Ammon's horn (tissue), 1 donor: Measurements from ENCODE around the gene MARCHF9.

ENCODE experiments used
- DNase-seq: peaks from one replicate; pipeline ENCODE4 v3.0.0-alpha.2; 2016; ENCODE audit warnings: low spot score

MARCHF9 gene

DNA sequence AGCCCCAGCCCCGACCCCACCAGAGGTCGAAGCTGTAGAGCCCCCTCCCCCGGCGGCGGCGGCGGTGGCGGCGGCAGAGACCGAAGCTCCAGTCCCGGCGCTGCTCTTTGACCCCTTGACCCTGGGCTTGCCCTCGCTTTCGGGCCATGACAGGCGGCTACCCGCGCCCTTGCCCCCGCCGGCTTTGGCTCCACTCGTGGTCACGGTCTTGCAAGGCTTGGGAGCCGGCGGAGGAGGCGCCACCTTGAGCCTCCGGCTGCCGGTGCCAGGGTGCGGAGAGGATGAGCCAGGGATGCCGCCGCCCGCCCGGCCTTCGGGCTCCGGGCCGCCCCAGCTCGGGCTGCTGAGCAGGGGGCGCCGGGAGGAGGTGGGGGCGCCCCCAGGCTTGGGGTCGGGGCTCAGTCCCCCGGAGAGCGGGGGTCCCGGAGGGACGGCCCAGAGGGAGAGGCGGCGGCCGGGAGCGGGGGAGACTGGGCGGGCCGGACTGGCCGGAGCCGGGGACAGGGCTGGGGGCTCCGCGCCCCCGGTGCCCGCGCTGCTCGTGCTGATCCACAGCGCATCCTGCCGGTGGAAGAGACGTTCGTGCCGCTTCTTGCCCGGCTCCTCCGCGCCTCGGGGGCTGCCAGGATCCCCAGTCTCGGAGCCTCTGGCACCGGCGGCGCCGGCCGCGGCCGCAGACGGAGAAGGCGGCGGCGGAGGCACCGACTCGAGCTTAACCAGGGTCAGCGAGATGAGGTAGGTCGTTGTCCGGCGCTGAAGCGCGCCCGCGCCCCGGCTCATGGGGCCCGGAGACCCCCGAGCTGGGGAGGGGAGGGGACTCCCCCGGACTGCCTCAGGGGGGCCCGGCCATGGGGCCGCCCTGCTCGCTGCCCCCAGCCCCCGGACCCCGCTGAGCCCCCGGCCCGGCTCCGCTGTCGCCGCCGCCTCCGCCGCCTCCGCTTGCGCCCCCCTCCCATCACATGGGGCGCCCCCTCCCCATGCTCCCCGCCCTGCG lies 17.1 kb upstream of the MARCHF9 start:
- DNase-seq = no peak

DNA sequence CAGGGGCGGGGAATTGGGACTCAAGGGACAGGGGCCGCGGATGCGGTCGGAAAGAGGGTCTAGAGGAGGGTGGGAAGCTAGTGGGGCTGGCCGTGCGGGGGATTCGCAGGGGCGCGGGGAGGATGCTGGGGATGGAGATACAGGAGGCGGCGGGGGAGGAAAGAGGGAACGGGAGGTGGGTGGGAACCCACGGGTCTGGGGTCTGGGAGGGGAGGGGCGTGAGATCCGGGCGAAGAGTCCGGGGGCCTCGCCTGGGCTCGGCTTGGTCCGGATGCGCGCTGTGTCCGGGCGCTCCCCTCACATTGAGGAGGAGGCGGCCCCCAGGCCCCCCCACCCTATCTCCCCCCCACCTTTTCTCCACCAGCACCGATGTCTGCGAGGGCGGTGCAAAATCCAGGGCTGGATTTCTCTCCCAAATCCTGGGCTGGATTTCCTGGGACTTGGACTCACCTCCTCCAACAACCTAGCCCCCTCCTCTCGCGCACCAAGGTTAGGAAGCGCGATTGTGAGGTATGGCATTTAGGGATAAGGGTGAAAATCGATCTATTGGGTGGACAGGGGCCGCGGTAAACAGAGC lies 16.2 kb upstream of the MARCHF9 start, which contains the start of gene AGAP2:
TSS of gene AGAP2 (minus strand) at position 82 of the 577 bp plus-strand sequence. CDS start 496 bp downstream, outside the sequence.
- peak; percentile 56 for DNase-seq

DNA sequence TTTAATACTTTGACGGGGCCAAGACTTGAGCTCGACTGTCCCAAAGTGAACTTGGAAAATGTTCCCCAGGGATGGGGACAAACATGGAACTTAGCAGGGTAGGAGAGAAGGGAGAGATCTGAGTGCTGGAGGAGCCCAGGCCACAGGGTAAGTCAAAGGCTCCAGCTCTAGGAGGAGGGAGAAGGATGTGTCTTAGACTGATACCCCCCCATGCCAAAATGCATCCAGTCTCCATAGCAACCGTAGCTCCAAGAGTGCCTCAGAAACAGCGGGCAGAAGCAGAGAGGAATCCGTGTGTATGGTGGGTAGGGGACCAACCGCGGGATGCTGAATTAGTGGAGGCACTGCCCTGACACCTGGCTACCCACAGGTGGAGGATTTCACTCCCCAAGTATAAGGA lies 15.5 kb upstream of the MARCHF9 start:
- DNase-seq = no peak

DNA sequence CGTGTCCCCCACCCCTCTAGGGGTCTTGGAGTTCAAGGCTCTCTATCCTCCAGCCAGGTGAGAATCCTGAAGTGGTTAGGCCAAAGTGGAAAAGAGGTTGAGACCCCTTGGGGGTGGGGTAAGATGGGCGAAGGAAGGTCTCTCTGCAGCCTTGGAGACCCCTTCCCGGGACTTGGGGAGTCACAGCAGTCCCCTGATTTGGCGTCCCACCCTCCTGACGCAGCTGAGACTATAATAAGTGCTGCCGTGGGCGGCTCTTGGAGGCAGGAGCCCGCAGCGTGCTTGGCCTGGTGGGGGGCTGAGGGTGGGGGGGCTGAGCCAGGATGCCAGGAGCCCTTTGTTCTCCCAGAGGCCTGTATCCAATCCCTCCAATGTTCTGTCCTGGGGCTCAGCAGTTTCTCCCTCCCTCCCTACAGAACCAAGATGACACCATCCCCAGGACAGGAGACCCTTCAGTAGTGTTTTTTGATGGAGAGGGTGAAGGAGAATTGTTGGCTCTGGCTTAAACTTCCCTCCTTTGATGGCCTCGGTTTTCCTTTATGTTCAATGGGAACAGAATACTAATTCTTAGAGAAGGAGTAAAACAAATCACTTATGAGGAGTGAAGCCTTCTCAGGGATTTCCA lies 14.9 kb upstream of the MARCHF9 start:
- no peak for DNase-seq

DNA sequence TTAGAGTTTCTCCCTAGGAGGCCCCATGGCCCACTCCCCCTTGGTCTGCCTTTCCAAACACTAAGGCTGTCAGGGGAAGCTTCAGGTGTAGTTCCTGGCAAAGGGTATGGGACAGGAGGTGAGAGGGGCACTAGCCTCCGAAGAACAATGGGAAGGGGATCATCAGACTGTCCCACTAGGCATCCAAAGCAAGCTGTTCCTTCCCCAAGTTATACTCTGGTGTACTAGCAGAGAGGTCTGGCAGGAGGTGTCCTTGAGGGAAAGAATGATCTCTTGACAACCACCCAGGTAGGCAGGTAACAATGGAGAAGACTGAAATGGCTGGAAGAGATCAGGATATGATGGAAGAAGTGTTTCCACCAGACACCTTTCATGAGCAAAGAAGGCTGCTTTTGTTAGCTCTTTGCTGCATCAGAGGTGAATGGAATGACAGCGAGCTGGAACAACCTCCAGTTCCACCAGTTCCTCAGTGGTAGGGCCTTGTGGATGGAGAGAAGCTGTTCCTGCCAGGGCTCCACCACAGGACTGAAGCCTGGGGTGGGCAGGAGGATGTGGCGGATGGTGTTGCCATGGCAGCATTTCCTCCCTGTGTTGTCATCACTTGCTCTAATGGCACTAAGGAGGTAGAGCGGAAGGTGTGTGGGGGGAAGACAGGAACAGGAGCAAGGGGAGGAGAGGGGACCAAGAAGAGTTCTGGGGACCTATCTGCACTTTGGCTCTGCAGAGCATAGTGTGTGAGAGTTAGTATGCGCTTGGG lies 14.1 kb upstream of the MARCHF9 start:
- peak; percentile 73 for DNase-seq

DNA sequence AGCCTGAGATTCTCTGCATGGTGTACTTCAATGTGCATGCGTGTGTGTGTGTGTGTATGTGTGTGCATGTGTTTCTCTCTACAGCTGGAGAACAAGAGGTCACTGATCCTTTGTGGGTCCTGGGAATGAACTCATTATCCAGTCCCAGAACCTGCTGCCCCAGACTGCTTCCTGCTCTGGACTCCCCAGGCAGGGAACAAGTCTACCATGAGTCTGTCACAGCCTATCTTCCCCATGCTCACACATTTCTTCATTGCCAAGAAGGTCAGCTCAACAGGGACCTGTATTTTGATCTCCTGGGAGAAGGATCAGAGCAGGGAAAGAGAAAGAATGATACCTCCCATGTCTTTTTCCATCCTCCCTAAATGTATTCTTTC lies 13.5 kb upstream of the MARCHF9 start:
- DNase-seq = no peak

DNA sequence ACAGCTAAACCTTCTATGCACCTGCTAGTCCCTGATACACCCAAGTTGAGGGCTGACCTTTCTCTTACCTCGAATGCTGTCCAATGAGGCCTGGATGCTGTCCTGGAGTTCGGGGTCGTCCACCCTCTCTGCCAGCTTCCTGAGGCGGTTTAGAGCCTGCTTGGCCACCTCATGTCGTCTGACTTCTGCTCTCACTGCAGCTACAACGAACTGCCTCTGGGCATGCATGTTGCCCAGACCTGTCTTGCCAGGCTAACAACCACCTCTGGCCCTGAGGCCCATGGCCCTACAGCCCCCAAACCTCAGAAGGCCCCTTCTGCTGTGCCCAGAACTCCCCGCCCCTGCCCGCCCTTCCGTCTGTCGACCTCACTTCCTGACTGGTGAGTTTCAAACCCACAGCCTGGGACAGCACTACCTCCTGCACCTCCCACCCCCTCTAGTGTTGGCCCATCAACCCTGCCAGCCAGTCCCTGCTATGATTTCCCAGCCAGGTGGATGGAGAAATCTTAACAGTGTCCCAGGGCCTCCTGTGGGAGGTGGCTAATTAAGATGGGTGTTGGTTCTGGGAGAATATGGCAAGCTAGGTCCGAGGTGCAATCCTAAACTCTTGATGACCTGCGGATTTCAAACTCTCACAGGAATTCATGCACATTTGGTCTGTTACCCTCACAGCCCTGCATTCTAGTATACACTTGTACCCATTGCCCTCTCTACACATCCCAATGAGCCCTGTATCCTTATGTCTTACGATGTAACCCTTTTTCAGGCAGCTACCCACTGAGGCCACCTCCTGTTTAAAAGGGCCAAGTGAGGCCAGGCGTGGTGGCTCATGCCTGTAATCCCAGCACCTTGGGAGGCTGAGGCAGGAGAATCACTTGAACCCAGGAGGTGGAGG lies 12.8 kb upstream of the MARCHF9 start:
- no peak for DNase-seq

DNA sequence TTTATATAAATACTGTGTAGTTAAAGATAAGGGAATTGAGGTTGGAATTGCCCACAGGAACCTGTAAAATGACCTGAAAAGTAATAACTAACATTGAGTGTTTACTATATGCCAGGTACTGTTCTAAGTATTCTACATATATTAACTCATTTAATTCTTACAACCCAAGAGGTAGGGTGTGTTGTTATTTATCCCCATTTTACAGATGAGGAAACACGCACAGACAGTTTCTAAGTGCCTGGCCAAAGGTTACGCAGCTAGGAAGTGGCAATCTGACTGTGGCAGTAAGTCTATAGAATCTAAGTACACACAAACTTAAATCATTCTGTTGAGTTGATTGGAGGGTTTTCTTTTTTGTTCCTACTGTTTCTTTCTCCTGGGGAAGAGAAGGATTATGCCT lies 11.1 kb upstream of the MARCHF9 start:
- DNase-seq = no peak

DNA sequence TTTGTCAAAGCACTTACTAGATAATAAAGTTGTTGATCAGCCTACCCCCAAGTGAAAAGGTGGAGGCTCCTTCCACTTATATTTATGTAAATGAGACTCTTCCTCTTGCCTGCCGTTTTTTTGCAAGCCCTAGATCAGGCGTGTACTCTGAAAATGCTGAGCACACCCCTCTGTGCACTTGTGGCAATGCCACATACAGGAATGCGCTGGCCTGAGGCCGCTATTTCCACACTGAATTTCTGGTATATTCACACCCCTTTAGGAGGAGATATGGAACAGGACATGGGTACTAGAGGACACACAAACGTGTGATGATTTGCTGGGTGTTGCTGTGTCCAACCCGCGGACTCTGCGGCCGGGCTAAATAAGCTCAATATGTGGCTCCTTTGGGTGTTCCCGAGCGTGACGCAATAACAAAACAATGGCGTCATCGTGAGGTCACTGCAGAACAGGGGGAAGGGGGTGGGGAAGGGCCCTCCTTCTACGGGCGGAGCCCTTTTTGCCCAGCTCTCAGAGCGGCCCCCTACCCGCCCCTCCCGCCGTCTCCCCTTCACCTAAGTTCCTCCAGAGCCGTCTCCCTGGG lies 10.6 kb upstream of the MARCHF9 start:
- no peak for DNase-seq

DNA sequence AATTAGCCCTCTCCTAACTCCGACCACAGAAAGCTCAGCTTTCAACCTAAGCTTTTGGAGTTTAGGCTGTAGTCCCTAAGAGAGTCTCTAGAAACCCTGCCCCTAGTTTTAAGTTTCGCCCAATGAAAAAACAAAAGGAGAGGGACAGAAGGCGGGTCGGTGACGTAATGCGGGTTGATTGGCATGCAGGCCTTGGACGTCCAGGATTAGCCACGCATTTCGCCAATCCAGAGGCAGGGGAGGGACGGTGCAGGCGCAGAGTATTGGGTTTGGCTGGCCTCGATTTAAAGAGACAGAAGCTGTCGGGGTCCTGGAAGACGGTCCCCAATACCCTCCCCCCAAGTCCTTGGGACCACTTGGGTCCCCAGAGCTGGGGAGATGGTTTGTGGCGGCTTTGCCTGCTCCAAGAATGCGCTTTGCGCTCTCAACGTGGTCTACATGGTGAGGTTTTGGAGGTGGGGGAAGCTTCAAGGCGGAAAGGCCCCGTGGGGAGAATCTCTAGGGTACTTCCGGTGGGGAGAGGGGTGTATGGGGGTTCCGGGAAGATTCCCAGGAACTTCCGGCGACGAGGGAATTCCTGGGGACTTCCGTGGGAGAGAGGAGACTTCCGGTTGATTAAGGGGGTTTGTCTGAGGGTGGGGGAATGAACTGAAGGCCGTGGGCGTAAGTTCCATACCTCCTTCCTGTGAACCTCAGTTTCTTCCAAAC lies 10.0 kb upstream of the MARCHF9 start, which contains the start of gene TSPAN31:
TSS of gene TSPAN31 (plus strand) at position 263 of the 708 bp plus-strand sequence. CDS start at position 379, 116 bp downstream.
- peak; percentile 100 for DNase-seq

DNA sequence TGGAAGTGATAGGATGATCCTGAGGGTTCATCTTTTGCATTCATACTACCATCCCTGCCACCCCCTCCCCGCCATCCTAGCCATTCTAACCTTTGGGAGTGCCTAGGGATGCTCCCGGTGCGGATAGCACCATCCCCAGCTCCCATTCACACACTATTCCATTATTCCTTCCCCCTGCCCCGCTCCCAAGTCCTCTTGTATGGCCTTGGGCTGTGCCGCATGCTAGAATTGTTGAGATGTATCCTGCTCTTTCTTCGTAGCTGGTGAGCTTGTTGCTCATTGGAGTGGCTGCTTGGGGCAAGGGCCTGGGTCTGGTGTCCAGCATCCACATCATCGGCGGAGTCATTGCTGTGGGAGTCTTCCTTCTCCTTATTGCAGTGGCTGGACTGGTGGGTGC lies 9.4 kb upstream of the MARCHF9 start:
- DNase-seq = no peak

DNA sequence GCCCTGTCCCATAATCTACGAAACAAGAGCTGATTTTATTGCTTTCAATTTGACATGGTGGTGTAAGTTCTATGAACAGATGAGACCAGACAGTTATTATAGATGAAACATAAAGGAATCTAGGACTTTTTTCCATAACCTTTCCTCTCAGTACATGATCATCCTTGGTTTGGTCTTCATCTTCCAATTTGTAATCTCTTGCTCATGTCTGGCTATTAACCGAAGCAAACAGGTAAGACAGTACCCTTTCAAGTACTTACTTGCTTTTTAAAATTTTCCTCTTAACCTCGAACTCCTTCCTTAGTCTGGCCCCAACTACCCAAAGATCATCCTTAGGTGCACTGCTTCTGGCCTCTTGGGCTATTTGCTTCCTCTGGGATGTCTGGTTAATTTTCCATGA lies 8.9 kb upstream of the MARCHF9 start:
- no peak for DNase-seq

DNA sequence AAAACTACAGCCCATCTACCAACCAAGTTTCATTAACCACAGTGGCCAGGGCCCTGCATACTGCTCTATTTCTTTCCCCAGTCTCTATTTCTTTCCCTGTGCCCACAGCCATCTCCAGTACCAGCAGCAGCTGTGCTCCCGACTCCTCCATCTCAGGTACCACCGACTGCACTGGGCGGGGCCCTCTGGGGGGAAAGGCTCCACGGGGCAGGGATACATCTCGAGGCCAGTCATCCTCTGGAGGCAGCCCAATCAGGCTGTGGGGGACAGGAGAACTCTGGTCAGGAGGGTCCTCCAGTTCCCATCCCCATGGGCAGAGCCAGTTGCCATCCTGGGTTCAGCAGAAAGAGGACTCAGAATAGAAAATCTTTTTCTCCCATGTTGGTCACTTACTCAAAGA lies 5.8 kb upstream of the MARCHF9 start:
- DNase-seq = no peak

DNA sequence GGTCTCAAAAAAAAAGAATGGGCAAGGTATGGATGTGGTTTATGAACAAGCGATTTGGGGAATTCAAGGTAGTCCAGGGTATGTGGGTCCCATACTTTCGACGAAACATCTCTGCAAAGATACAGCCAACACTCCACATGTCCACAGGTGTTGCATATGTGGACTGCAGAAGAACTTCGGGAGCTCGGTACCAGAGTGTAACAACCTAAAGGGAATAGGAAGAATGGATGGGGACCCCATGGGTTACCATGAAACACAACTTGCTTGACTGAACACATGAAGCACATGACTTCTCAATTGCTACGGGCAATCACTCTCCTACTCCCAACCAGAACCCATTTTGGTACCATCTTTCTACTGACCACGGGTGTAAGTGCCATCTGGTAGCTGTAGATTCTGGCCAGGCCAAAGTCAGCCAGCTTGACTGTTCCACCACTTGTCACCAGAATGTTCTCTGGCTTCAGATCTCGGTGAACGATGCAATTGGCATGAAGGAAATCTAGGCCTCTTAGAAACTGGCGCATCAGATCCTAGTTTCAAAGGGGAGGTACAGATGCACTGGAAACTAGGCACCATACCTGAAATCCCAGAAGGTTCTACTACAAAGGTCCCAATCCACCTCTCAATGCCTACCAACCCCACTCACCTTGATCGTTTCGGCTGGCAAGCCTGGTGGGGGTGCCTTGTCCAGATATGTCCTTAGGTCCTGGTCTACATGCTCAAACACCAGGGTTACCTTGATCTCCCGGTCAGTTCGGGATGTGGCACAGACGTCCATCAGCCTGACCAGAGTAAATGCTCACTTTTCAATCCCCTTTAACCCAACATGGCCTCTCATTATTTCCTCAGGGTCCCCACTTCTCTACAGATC lies 4.1 kb upstream of the MARCHF9 start:
- DNase-seq = no peak

DNA sequence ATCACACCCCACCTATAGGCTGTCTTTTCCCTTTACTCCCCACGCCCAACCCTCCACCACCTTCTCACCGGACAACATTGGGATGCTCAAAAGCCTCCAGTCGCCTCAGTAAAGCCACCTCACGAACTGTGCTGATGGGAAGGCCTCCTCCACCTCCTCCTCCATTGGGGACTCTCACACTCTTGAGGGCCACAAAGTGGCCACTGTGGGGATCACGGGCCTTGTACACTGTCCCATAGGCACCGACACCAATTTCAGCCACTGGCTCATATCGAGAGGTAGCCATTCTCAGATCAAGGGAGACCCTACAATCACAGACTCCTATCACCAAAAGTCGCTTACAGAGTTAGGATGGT lies 3.5 kb upstream of the MARCHF9 start:
- no peak for DNase-seq

DNA sequence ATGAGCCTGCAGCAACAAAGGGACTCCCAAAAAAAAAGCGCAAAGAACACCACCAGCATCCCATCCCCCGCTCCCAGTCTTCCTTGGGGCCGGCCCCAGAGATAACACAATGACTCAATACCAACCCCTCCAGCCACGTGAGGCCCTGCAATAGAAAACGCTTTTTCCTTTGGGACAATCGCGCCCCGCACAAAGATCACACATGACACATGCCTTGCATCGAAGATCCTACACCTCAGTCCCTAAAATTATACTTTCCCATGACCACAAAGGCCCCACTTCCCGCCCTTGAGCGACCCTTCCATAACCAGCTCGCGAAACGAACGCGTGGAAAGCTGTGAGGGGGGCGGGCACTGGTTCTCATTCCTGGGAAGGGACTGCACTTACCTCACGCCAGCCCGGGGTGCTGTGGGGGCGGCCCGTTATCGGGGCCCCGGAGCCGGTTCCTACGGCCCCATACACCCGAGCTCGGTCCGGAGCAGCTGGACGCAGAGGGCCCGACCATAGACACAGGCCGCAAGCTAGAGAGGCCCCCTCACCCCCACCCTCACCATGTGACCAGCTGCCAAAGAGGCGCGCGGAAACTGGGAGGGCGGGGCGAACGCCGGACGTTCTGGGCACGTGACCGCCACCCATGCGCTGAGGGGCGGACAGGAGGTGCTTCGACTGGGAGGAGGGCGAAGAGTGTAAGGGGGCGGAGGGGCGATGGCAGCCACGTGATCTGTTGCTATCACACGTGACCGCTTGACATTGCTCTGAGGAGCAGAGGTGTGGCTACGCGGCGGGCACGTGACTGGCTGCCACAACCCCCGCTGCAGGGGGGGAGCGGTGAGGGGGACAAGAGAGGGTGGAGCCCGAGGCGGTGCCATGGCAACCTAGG lies 2.9 kb upstream of the MARCHF9 start, which contains the start of gene CDK4:
TSS of gene CDK4 (minus strand) at position 523 of the 880 bp plus-strand sequence. CDS start 593 bp downstream, outside the sequence.
- DNase-seq = peak; percentile 100

DNA sequence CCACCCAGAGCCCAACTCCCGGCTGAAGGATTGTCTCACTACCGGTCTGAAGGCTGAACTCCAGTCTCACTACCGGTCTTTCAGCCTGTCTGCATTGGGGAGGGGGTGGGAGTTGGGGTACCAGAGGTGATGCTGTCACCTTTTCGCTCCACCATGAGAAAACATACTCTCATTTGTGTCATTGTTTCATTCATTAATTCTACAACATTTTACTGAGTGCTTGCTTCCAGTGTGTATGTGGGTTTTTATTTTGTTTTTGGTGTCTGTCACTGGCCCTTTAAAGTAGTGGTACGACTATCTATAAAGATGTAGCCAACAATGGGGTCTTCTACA lies 2.3 kb upstream of the MARCHF9 start:
- DNase-seq = no peak

DNA sequence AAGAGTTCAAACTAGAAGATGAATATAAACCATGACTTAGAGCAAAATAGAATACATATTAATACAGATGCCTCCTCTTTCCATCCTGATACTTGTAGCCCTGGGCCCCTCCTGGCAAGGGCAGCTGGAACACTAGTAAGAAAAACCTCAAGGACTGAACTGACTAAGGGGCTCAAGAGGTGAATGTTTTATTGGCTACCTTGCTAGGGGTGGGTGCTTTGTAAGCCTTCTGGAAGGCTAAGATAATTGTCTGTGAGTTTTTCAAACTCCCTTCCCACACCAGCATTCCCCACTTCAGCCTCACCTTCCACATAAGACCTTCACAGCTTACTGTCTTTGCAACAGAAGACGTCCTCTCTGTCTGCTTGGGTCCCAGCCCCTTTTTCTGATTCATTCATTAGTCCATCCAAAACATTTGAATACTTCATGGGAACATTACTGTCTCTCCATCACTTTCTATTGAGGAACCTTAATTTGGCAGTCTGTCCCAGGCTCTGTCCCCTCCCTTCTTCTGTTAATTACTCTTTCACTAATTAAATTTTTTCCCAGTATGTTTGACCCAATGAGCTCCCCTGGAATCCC lies 1.1 kb upstream of the MARCHF9 start:
- DNase-seq = no peak
